PFSK-1 (cell line): Measurements from ENCODE around the gene TMEM132A.

Experiments used
- POLR2AphosphoS5 ChIP-seq: IDR thresholded peaks from 2 replicates; pipeline ENCODE4 v1.6.1; 2012; ENCODE audit warnings: low read depth, mild to moderate bottlenecking, control low read depth, low read length, moderate library complexity
- SIN3A ChIP-seq: IDR thresholded peaks from 2 replicates; pipeline ENCODE4 v1.6.1; 2012; ENCODE audit warnings: mild to moderate bottlenecking, low read length, moderate library complexity, borderline replicate concordance; ENCODE audit not compliant: insufficient read depth
- TAF1 ChIP-seq: IDR thresholded peaks from 2 replicates; pipeline ENCODE4 v1.6.1; 2012; ENCODE audit warnings: low read length, control low read depth, borderline replicate concordance; ENCODE audit not compliant: insufficient read depth
- TF ChIP-seq, protein P1 (sequence below), 2 experiments: IDR thresholded peaks; 2 replicates each; pipeline versions ENCODE4 v1.6.1 to v1.8.0; 2011 to 2012; ENCODE audit warnings: low read depth in 2 of 2, low read length in 2 of 2, control low read depth in 1 of 2, inconsistent platforms in 1 of 2, mild to moderate bottlenecking in 1 of 2, moderate library complexity in 1 of 2; ENCODE audit not compliant: insufficient read depth in 1 of 2

GRCh38 chr11:60950024-60950423 lies 25.8 kb downstream of the TMEM132A start:
- no peak for TF ChIP-seq POLR2AphosphoS5
- TF ChIP-seq, protein P1, sequence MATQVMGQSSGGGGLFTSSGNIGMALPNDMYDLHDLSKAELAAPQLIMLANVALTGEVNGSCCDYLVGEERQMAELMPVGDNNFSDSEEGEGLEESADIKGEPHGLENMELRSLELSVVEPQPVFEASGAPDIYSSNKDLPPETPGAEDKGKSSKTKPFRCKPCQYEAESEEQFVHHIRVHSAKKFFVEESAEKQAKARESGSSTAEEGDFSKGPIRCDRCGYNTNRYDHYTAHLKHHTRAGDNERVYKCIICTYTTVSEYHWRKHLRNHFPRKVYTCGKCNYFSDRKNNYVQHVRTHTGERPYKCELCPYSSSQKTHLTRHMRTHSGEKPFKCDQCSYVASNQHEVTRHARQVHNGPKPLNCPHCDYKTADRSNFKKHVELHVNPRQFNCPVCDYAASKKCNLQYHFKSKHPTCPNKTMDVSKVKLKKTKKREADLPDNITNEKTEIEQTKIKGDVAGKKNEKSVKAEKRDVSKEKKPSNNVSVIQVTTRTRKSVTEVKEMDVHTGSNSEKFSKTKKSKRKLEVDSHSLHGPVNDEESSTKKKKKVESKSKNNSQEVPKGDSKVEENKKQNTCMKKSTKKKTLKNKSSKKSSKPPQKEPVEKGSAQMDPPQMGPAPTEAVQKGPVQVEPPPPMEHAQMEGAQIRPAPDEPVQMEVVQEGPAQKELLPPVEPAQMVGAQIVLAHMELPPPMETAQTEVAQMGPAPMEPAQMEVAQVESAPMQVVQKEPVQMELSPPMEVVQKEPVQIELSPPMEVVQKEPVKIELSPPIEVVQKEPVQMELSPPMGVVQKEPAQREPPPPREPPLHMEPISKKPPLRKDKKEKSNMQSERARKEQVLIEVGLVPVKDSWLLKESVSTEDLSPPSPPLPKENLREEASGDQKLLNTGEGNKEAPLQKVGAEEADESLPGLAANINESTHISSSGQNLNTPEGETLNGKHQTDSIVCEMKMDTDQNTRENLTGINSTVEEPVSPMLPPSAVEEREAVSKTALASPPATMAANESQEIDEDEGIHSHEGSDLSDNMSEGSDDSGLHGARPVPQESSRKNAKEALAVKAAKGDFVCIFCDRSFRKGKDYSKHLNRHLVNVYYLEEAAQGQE (IDR thresholded peaks at IDR 0.05; ENCODE audit: insufficient read depth in 1 of 2, low read depth in 2 of 2, low read length in 2 of 2): no peak
- no peak for TF ChIP-seq TAF1
- TF ChIP-seq SIN3A: no peak
